Measurements from ENCODE around the gene PLPP3. TPM values are rescaled to one million over a fixed set of nuclear protein-coding genes. Genes with fewer than 3 reads are reported as not detected.

The PLPP3 gene
- total and polyA plus RNA-seq, 2 of the 8 experiments (the other 6 are each of a cell fraction or from before 2014, with no cell fraction given) = 33.2 to 42.0 TPM

DNA sequence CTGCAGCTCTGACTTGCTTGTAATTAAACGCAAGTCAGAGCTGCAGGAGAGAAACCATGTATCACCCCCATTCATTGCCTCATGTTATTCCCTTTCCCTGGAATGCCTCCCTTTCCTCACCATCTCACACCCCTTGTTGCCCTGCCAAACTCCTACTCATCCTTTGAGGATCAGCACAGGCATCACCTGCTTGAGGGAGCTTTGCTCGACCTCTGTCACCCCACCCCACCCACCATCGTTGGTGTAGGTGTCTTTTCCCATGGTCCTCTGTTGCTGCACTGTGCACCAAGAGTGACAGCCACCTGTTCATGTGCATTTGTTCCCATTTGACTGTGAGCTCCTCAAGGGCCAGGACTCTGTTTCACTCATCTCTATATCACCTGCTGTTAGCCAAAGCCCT, 117.2 kb downstream of the PLPP3 start (continued):
- TF ChIP-seq CHD7 (IDR thresholded peaks at IDR 0.05; ENCODE audit: insufficient replicate concordance, low read length) = no peak
- TF ChIP-seq, protein P1, sequence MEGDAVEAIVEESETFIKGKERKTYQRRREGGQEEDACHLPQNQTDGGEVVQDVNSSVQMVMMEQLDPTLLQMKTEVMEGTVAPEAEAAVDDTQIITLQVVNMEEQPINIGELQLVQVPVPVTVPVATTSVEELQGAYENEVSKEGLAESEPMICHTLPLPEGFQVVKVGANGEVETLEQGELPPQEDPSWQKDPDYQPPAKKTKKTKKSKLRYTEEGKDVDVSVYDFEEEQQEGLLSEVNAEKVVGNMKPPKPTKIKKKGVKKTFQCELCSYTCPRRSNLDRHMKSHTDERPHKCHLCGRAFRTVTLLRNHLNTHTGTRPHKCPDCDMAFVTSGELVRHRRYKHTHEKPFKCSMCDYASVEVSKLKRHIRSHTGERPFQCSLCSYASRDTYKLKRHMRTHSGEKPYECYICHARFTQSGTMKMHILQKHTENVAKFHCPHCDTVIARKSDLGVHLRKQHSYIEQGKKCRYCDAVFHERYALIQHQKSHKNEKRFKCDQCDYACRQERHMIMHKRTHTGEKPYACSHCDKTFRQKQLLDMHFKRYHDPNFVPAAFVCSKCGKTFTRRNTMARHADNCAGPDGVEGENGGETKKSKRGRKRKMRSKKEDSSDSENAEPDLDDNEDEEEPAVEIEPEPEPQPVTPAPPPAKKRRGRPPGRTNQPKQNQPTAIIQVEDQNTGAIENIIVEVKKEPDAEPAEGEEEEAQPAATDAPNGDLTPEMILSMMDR (IDR thresholded peaks at IDR 0.05; ENCODE audit: control extremely low read depth in 1 of 3, insufficient read depth in 1 of 3, low read depth in 1 of 3, low read length in 3 of 3) = no peak
- no peak for TF ChIP-seq KDM5A (IDR thresholded peaks at IDR 0.05; ENCODE audit: low read length)
- no peak for TF ChIP-seq RNF2 (IDR thresholded peaks at IDR 0.05; ENCODE audit: borderline replicate concordance, low read depth, low read length, missing control alignments, poor library complexity, severe bottlenecking)
- TF ChIP-seq BACH1 (IDR thresholded peaks at IDR 0.05; ENCODE audit: low read length) = no peak
- no peak for TF ChIP-seq ASH2L (IDR thresholded peaks at IDR 0.05; ENCODE audit: low read length)
- TF ChIP-seq HDAC6 (IDR thresholded peaks at IDR 0.05; ENCODE audit: low read depth, low read length) = no peak
- TF ChIP-seq CBX8 (IDR thresholded peaks at IDR 0.05; ENCODE audit: borderline replicate concordance, low read depth, low read length) = no peak
- no peak for TF ChIP-seq TEAD4 (IDR thresholded peaks at IDR 0.05; ENCODE audit: low read depth, low read length)
- TF ChIP-seq CREB1 (IDR thresholded peaks at IDR 0.05) = no peak

All from H1 (cell line).